ENCODE measurements around the gene KLHL3.

DNA sequence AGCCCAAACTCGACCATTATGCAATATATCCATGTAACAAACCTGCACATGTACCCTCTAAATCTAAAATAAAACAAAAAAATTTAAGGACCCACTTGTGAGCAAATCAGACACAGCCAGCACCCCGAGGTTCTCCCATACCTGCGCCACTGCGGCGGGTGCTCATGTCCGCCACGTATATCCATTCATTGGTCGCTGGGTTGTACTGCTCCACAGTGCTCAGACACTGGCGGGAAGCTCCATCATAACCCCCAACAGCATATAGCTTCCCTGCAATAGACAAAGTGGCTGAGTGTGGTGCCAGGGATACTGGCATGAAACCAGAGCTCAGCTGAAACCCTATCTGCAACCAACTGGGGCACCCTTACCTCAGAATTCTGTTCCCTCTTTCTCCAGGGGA lies 102.0 kb downstream of the KLHL3 start:
- TF ChIP-seq, protein P1, sequence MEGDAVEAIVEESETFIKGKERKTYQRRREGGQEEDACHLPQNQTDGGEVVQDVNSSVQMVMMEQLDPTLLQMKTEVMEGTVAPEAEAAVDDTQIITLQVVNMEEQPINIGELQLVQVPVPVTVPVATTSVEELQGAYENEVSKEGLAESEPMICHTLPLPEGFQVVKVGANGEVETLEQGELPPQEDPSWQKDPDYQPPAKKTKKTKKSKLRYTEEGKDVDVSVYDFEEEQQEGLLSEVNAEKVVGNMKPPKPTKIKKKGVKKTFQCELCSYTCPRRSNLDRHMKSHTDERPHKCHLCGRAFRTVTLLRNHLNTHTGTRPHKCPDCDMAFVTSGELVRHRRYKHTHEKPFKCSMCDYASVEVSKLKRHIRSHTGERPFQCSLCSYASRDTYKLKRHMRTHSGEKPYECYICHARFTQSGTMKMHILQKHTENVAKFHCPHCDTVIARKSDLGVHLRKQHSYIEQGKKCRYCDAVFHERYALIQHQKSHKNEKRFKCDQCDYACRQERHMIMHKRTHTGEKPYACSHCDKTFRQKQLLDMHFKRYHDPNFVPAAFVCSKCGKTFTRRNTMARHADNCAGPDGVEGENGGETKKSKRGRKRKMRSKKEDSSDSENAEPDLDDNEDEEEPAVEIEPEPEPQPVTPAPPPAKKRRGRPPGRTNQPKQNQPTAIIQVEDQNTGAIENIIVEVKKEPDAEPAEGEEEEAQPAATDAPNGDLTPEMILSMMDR (conservative IDR thresholded peaks at IDR 0.05) = no peak
- no peak for TF ChIP-seq EZH2 (IDR thresholded peaks at IDR 0.05; ENCODE audit: low read depth)

Measured in PC-9 (cell line).